GM12873 (cell line): ENCODE results near the gene FRAS1.

Experiments
- CTCF ChIP-seq: IDR thresholded peaks from 2 replicates; pipeline ENCODE4 v1.5.1; 2012; ENCODE audit warnings: low read depth, mild to moderate bottlenecking, moderate library complexity, low read length, control low read depth; ENCODE audit not compliant: insufficient read depth; ENCODE audit errors: missing control alignments

FRAS1 gene

GRCh38 chr4:78519962-78520361, 462.8 kb downstream of the FRAS1 start:
- TF ChIP-seq CTCF: no peak

- TF ChIP-seq CTCF: no peak
These were observed 463.7 kb downstream of the FRAS1 start for GRCh38 chr4:78520808-78521226.

GRCh38 chr4:78524009-78524408, 466.9 kb downstream of the FRAS1 start:
- TF ChIP-seq CTCF: no peak

- no peak for TF ChIP-seq CTCF
These were observed 468.4 kb downstream of the FRAS1 start for GRCh38 chr4:78525559-78525958.

GRCh38 chr4:78527103-78527502, 470.0 kb downstream of the FRAS1 start:
- TF ChIP-seq CTCF: no peak

- TF ChIP-seq CTCF: no peak
These were observed 470.4 kb downstream of the FRAS1 start for GRCh38 chr4:78527555-78527954.

GRCh38 chr4:78528327-78528726, 471.2 kb downstream of the FRAS1 start:
- no peak for TF ChIP-seq CTCF
